Fibroblast of skin of back (primary cell): ENCODE data around the gene GPR146.
"Not testable (repeated sequence)": the region's sequence is repeated elsewhere in the genome, so short reads cannot be mapped to it uniquely, and the experiment has no call there.

ENCODE experiments used
- DNase-seq: peaks from one replicate; pipeline ENCODE4 v3.0.0-alpha.2; 2013

The GPR146 gene

DNA sequence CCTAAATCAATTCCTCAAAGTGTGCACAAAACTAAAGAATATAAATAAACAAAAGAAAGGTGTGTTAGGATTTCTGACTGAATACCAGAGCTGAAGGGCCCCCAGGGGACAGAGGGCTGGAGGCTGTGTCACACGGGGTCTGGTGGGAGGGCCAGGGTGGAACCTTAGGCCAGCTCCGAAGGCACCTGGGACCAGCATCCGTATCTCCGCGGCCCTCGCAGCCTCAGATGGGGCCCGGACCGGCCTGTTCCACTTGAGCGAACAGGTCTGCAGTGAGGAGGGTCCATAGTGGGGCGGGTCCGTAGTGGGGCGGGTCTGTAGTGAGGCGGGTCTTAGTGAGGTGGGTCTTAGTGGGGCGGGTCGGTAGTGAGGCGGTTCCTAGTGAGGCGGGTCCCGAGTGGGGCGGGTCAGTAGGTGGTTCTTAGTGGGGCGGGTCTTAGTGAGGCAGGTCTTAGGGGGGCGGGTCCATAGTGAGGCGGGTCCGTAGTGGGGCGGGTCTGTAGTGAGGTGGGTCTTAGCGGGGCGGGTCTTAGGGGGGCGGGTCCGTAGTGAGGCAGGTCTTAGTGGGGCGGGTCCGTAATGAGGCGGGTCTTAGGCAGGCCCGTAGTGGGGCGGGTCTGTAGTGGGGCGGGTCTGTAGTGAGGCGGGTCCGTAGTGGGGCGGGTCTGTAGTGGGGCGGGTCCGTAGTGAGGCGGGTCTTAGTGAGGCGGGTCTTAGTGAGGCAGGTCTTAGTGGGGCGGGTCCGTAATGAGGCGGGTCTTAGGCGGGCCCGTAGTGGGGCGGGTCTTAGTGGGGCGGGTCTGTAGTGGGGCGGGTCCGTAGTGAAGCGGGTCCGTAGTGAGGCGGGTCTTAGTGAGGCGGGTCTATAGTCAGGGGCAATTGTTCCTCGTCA lies 15.1 kb downstream of the GPR146 start:
- DNase-seq, result peak; percentile 47

DNA sequence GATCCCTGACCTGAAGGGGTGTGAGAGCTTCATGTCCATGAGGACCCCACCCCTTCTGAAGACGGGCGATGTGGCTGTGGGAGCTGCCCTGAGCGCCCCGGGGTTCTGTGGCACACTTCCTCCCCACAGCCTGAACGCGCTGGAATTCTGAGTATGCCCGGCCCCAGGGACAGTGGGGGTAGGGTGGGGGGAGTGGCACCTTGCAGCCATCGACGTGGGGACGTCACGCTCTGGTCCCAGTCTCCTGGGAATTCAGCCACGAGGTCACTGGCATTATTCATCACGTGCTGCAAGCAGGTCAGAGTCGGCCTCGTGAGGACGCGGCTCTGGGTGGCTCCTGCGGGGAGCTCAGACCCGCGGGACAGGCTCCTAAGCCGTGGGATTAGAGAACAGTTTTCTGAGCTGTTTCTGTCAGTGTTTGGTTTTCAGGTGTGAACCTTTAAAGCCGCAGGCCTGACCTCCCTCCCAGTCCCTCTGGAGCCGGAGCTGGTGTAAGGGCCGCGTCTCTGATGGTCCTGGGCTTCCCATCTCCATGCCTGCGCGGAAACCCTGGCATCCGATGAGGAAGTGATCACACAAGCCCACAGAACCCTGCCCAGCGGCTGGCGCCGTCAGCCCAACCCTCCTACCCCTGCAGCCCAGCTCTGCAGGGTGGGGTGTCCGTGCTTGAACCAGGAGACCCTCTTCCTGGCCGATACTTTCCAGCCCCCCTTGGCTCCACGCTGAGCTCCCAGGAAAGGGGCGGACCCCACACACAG lies 16.1 kb downstream of the GPR146 start:
- DNase-seq, result peak; percentile 43

GRCh38 chr7:1061180-1061579 lies 16.8 kb downstream of the GPR146 start:
- no peak for DNase-seq

GRCh38 chr7:1062296-1063294 lies 18.2 kb downstream of the GPR146 start:
- DNase-seq, result no peak

DNA sequence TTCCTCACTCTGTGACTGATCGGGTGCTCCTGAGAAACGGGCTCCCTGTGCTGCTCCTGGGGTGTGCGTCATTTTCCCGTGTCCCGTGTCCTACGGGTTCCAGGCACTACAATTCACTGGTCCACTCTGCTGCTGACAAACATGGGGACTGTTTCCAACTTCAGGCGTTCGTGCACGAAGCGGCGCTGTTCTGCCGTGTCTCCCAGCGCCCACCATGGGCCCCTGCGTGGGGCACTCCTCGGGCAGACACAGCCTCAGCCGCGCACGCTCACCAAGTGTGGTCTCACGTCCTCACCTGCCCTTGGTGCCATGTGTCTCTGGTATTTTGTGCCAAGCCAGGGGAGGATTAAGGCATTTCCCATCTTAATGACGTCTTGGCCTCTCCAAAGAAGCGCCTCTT lies 19.0 kb downstream of the GPR146 start:
- no peak for DNase-seq

GRCh38 chr7:1064581-1064980 lies 20.2 kb downstream of the GPR146 start:
- no peak for DNase-seq

DNA sequence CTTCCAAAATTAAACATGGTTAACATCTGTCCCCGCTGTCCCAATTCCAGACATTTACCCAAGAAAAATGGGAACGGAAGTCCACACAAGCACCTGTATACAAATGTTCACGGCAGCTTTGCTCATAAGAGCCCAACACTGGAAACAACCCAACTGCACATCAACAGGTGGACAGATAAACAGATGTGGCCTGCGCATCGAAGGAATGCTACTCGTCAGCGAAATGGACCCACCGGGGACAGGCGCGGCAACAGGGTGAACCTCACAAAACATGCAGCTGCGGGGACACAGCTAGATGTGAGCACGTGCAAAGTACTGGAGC lies 20.9 kb downstream of the GPR146 start:
- DNase-seq, result no peak

DNA sequence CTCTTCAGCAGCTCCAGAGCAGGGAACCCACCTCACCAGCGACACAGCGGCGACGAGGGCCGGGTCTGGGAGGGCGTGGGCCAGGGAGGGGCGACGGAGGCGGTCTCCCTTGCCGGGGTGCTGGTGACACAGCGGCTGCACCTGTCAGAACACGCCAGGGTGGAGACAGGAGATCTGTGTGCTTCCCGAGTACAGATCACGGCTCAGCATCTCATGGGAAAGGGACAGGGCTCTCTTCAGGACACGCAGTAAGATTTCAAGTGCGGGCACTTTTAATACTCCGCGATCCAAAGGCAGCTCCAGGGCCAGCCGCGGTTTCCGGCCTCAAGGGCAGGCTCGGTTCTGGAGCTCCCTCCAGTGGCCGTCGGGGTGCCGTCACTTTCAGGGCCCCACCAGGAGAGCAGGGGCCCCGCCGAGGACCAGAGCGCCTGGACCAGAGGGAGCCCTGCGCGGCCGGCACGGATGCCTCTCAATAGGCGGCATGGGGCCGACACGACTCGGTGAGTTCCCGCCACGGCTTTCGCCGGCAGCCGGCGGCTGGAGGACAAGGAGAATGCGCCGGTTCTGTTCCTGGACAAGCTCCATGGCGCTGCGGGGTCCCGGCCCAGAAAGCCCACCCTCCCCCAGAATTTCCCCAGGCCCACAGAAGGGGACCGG lies 21.4 kb downstream of the GPR146 start:
- peak; percentile 68 for DNase-seq

DNA sequence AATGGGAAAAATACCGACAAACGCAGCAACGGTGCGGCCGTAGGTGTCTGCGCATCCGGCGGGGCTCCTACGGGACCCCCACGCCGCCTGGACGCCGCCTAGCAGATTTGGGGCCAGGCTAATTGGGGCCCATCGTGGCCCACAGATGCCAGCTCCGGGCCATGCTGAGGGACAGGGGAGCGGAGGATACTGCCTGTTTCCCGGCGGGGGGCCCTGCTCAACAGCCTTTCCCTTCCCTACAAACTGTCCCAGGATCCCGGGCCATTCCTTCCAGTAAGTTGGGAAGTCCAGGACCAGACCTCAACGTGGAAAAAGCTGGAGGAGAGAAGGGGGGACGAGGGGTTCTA lies 21.9 kb downstream of the GPR146 start:
- no peak for DNase-seq

DNA sequence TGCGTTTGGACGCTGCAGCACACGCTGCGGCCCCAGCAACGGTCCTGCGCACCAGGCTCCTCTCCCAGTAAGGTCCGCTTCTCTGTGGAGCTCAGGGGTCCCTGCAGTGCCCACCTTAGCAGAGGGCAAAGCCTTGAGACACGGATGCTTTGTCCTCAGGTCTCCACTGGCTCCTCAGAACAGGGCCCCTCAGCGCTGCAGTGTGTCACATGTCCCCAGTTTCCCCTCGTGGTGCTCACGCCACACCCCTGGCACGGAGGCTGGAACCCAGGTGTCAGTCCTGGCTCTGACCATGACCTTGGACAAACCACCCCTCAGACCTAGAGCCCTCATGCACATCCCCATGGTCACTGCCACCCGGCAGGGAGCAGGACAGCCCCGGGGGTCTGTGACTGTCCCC lies 23.7 kb downstream of the GPR146 start:
- DNase-seq, result no peak

GRCh38 chr7:1068619-1069018 lies 24.3 kb downstream of the GPR146 start:
- DNase-seq, result no peak

GRCh38 chr7:1070544-1071011 lies 26.2 kb downstream of the GPR146 start:
- no peak for DNase-seq

DNA sequence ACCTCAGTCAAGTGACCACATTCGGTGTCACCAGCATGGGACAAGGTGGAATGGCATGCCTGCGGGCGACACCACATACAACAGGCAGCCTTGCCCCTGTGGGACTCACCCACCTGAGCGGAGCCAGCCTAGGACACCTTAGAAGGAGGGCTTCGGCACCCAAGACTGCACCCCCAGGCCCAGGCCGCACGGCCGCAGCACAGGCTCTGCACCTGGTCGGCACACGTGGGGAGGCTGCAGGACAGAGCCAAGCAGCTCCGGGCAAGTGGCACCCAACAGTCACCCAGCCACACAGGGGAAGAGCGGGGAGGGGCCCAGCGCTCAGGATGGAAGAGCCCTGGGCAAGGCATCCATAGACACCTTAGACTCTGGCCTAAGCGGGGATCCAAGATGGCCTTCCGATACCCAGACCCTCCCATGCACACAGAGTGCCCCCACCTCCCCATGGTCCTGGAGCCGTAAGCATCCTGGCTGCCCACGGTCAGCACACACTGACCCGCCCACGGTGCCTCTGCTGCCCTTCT lies 27.4 kb downstream of the GPR146 start:
- no peak for DNase-seq

DNA sequence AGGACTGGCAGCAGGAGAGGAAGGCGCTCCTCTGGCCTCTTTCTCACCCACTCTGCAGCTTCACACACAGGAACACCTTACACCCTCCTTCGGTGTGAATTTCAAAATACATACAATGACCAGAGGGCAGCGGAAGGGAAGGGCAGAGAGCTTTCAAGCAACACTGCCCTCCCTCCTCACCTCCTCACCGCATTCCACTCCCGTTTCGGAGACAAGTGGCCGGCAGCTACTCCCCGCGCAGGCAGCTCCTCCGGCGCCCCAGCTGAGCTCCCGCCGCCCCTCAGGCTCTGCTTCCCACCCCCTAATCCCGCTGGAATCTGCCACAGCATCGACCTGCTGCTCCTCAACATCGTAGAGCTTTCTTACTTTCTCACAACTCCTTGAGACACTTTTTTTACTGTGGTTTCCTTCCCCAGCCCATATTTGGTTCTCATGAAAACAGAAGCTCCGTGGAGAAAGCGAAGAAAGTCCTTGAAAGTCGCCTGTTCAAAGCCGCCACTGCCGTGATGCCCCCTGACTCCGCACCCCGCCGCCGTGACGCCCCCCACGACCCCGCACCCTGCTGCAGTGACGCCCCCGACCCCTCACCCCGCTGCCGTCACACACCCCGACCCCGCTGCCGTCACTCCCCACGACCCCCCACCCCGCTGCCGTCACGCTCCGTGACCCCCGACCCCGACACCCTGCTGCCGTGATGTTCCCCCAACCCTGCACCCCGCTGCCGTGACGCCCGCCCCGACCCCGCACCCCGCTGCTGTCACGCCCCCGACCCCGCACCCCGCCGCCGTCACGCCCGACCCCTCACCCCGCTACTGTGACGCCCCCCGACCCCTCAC lies 29.0 kb downstream of the GPR146 start:
- DNase-seq, result no peak

- not testable (repeated sequence) for DNase-seq
Observed at GRCh38 chr7:1074018-1074417, 29.7 kb downstream of the GPR146 start.

GRCh38 chr7:1074593-1075431 lies 30.5 kb downstream of the GPR146 start:
- DNase-seq, result no peak

DNA sequence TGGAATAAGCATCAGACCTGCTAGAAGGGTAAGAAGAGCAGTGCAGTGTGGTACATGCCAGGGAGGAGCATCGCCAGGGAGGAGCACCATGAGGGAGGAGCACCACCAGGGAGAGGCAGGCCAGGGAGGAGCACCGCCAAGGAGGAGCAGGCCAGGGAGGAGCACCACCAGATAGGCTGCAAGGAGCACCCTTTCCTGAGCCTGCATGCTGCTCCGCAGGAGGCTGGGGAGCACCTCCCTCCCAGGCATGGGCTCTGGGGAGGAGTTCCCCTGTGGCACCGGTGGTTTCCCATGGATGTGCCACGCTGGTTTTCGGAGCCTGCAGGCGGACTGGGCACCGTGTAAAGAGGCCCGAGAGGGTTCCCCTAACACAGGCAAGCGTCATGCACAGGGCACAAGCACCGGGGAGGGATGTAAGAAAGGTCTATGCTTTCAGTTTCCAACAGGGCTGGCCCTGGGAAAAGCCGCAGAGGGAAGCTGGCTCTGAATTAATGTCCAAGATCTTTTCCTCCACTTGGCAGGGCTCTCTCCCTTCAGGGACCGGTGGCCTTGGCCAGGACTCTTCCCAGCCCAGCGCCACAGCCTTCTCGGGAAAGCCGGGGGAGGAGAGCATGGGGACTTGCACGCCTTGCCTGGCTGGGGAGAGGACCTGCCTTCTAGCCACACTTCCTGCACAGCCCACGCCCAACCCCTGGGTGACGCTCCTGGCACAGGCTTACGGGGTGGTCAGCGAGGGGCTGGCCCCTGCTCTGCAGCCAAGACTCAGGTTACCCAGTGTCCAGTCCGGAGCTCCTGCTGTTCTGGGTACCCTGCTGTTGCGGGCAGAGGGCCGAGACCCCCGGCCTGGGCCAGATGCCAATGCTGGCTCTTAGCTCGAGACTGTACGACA lies 32.1 kb downstream of the GPR146 start:
- DNase-seq, result no peak

DNA sequence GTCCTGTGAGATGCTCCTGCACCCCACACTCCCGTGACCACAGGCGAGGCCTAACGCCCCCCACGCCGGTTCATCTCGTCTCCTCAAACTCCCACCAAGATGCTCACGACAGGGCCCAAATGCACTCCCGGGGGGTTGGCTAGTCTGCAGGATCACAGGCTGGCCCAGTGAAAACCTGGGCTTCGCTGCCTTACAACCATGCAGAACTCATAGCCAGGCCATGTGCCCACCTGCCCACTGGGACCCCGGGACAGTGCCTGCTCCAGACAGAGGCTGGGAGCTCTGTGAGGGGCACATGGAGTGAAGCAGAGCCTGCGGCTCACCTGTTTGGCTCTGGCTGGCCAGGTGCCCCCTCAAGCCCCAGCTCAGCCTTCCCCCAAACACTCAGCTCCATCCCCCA lies 34.2 kb downstream of the GPR146 start:
- DNase-seq, result no peak

- no peak for DNase-seq
Observed at GRCh38 chr7:1078985-1079384, 34.6 kb downstream of the GPR146 start.
